WTC11 (cell line): Measurements from ENCODE around the gene CTNNA3. TPM values are rescaled to one million over a fixed set of nuclear protein-coding genes. Genes with fewer than 3 reads are reported as not detected.

Experiments used
- ATAC-seq: fragments of 200-7000 bp; cut with Tn5 transposase; 2 replicates; pipeline ENCODE4 v1.10.0; 2021; ENCODE audit warnings: mild to moderate bottlenecking, moderate library complexity
- CTCF ChIA-PET: fragments of 300-600 bp; sonication (Branson Sonifier 250); formaldehyde crosslinking; loops from one replicate; lab custom pipeline; 2021; ENCODE audit warnings: antibody characterized with exemption; lab: Charles Lee
- POLR2A ChIA-PET: fragments of 350-600 bp; sonication (Branson Sonifier 250); formaldehyde crosslinking; loops from one replicate; lab custom pipeline; 2021; ENCODE audit warnings: antibody characterized with exemption; lab: Charles Lee
- DNase-seq: peaks from one replicate; pipeline ENCODE4 v3.0.0; 2021; ENCODE audit warnings: low spot score
- H3K27ac Mint-ChIP-seq: 2 replicates; pipeline ENCODE4 v1.8.0; 2021; ENCODE audit warnings: mixed read lengths
- H3K27me3 Mint-ChIP-seq: 2 replicates; pipeline ENCODE4 v1.8.0; 2021; ENCODE audit warnings: low read depth, mild to moderate bottlenecking, moderate library complexity, mixed read lengths
- H3K36me3 Mint-ChIP-seq: 2 replicates; pipeline ENCODE4 v1.8.0; 2021; ENCODE audit warnings: mixed read lengths
- H3K4me1 Mint-ChIP-seq: 2 replicates; pipeline ENCODE4 v1.8.0; 2022; ENCODE audit warnings: mixed read lengths
- H3K4me3 Mint-ChIP-seq: 2 replicates; pipeline ENCODE4 v1.8.0; 2021; ENCODE audit warnings: mild to moderate bottlenecking, moderate library complexity, mixed read lengths
- H3K9me3 Mint-ChIP-seq: 2 replicates; pipeline ENCODE4 v1.8.0; 2021; ENCODE audit warnings: mixed read lengths
- ATF1 ChIP-seq: sonication (generic); formaldehyde crosslinking; IDR thresholded peaks from 2 replicates; pipeline ENCODE4 v1.8.1; 2023; ENCODE audit warnings: mild to moderate bottlenecking, moderate library complexity, missing genetic modification reagents
- CBFB ChIP-seq: sonication (generic); formaldehyde crosslinking; IDR thresholded peaks from 2 replicates; pipeline ENCODE4 v1.8.1; 2022; ENCODE audit warnings: mild to moderate bottlenecking, low read depth, missing genetic modification reagents
- CREM ChIP-seq: sonication (generic); formaldehyde crosslinking; IDR thresholded peaks from 2 replicates; pipeline ENCODE4 v1.8.1; 2022; ENCODE audit warnings: mild to moderate bottlenecking, missing genetic modification reagents, moderate library complexity
- OVOL2 ChIP-seq: fragments of 250-450 bp; sonication (Bioruptor Pico); IDR thresholded peaks from 2 replicates; pipeline ENCODE4 v1.9.0; 2021; ENCODE audit warnings: mild to moderate bottlenecking, borderline replicate concordance
- RORB ChIP-seq: fragments of 250-450 bp; sonication (Bioruptor Pico); IDR thresholded peaks from 2 replicates; pipeline ENCODE4 v1.9.0; 2021; ENCODE audit warnings: mild to moderate bottlenecking
- ZNF121 ChIP-seq: sonication (generic); formaldehyde crosslinking; IDR thresholded peaks from 2 replicates; pipeline ENCODE4 v1.8.0; 2023; ENCODE audit warnings: missing genetic modification reagents
- ZNF219 ChIP-seq: sonication (generic); formaldehyde crosslinking; IDR thresholded peaks from 2 replicates; pipeline ENCODE4 v1.8.0; 2023; ENCODE audit warnings: missing genetic modification reagents, mild to moderate bottlenecking, borderline replicate concordance
- ZNF416 ChIP-seq: fragments of 250-450 bp; sonication (Bioruptor Pico); IDR thresholded peaks from 2 replicates; pipeline ENCODE4 v1.9.0; 2021; ENCODE audit warnings: mild to moderate bottlenecking, inconsistent platforms
- total RNA-seq: library from RNA; stranded (reverse); gene quantifications from 3 replicates; pipeline ENCODE4 v1.2.3, GENCODE V29; 2021
- TF ChIP-seq, protein P1 (sequence below): fragments of 250-450 bp; sonication (Bioruptor Pico); IDR thresholded peaks from 2 replicates; pipeline ENCODE4 v1.9.0; 2021; ENCODE audit warnings: mild to moderate bottlenecking, borderline replicate concordance
- TF ChIP-seq, protein P2 (sequence below): sonication (generic); formaldehyde crosslinking; IDR thresholded peaks from 2 replicates; pipeline ENCODE4 v1.8.1; 2022; ENCODE audit warnings: low read depth, missing genetic modification reagents, borderline replicate concordance
- TF ChIP-seq, protein P3 (sequence below): sonication (generic); formaldehyde crosslinking; IDR thresholded peaks from 2 replicates; pipeline ENCODE4 v1.8.1; 2023; ENCODE audit warnings: mild to moderate bottlenecking, missing genetic modification reagents, borderline replicate concordance
- TF ChIP-seq, protein P4 (sequence below): sonication (generic); formaldehyde crosslinking; IDR thresholded peaks from 2 replicates; pipeline ENCODE4 v1.8.1; 2023; ENCODE audit warnings: mild to moderate bottlenecking, missing genetic modification reagents
- TF ChIP-seq, protein P5 (sequence below): fragments of 250-450 bp; sonication (Bioruptor Pico); IDR thresholded peaks from 2 replicates; pipeline ENCODE4 v1.9.0; 2021; ENCODE audit warnings: moderate library complexity, mild to moderate bottlenecking, inconsistent platforms, borderline replicate concordance
- TF ChIP-seq, protein P6 (sequence below): sonication (generic); formaldehyde crosslinking; IDR thresholded peaks from 2 replicates; pipeline ENCODE4 v1.8.0; 2022; ENCODE audit warnings: mild to moderate bottlenecking, missing genetic modification reagents
- TF ChIP-seq, protein P7 (sequence below): fragments of 250-450 bp; sonication (Bioruptor Pico); IDR thresholded peaks from 2 replicates; pipeline ENCODE4 v1.8.0; 2021; ENCODE audit warnings: mild to moderate bottlenecking
- TF ChIP-seq, protein P8 (sequence below): sonication (generic); formaldehyde crosslinking; IDR thresholded peaks from 2 replicates; pipeline ENCODE4 v1.8.1; 2022; ENCODE audit warnings: mild to moderate bottlenecking, missing genetic modification reagents, moderate library complexity, borderline replicate concordance

CTNNA3 gene
- total RNA-seq, 1 experiment from 2014 or later, result 6.1 TPM

DNA sequence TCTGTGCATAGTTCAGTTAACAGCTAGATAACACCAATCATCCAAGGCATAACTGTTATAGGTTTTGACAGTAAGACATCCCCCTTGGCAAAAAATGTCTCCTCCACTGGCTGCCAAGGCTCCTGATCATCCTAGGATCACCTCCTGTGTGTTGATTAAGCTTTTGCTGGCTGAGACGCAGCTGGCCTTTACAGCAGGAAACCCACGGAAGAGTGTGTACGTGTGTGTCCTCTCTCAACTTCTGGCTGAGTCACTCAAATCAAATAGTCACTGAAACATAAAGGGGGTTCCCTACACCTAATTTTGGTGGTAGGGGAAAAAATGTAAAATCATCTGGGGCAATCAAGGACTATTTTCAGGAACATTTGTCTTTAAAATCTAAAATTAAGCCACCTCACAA, 208.8 kb downstream of the CTNNA3 start:
- no peak for DNase-seq
- H3K36me3 Mint-ChIP-seq, result no peaks in the 10 kb centered on the region; the same call in 1 of the 2 replicates

DNA sequence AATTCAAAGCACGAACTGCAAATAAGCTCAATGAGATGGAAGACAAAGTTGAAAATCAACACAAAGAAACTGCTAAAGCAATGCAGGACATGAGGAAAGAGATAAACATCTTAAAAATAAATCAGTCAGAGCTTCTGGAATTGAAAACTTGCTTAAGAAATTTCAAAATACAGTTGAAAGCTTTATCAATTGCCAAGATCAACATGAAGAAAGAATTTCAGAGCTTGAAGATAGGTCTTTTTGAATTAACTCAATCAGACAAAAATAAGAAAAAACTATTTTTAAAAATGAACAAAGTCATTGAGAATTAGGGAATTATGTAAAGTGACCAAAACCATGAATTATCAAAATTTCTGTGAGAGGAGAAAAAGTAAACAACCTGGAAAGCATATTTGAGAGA, 218.1 kb downstream of the CTNNA3 start:
- Mint-ChIP-seq H3K36me3 (peaks cover 22% of the 10 kb centered on the region), H3K4me3 (no peak overlapping the region), H3K27ac (no peak overlapping the region), H3K27me3 (no peaks in the 10 kb centered on the region), H3K9me3 (peaks cover 52% of the 10 kb centered on the region), H3K4me1 (0 out of 2 replicates have a peak, but pooled peaks cover 3% of the 10 kb centered on the region)
- ATAC-seq (no peak), DNase-seq (no peak)
- ChIA-PET CTCF (no interaction called here), POLR2A (no interaction called here)
- TF ChIP-seq, protein P1, sequence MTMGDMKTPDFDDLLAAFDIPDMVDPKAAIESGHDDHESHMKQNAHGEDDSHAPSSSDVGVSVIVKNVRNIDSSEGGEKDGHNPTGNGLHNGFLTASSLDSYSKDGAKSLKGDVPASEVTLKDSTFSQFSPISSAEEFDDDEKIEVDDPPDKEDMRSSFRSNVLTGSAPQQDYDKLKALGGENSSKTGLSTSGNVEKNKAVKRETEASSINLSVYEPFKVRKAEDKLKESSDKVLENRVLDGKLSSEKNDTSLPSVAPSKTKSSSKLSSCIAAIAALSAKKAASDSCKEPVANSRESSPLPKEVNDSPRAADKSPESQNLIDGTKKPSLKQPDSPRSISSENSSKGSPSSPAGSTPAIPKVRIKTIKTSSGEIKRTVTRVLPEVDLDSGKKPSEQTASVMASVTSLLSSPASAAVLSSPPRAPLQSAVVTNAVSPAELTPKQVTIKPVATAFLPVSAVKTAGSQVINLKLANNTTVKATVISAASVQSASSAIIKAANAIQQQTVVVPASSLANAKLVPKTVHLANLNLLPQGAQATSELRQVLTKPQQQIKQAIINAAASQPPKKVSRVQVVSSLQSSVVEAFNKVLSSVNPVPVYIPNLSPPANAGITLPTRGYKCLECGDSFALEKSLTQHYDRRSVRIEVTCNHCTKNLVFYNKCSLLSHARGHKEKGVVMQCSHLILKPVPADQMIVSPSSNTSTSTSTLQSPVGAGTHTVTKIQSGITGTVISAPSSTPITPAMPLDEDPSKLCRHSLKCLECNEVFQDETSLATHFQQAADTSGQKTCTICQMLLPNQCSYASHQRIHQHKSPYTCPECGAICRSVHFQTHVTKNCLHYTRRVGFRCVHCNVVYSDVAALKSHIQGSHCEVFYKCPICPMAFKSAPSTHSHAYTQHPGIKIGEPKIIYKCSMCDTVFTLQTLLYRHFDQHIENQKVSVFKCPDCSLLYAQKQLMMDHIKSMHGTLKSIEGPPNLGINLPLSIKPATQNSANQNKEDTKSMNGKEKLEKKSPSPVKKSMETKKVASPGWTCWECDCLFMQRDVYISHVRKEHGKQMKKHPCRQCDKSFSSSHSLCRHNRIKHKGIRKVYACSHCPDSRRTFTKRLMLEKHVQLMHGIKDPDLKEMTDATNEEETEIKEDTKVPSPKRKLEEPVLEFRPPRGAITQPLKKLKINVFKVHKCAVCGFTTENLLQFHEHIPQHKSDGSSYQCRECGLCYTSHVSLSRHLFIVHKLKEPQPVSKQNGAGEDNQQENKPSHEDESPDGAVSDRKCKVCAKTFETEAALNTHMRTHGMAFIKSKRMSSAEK (CRISPR knock-in tag), result no peak
- TF ChIP-seq ZNF416 (no peak), ZNF219 (CRISPR knock-in tag) (no peak), ATF1 (CRISPR knock-in tag) (no peak), CREM (CRISPR knock-in tag) (no peak), RORB (CRISPR knock-in tag) (no peak), ZNF121 (CRISPR knock-in tag) (no peak)
- TF ChIP-seq, protein P2, sequence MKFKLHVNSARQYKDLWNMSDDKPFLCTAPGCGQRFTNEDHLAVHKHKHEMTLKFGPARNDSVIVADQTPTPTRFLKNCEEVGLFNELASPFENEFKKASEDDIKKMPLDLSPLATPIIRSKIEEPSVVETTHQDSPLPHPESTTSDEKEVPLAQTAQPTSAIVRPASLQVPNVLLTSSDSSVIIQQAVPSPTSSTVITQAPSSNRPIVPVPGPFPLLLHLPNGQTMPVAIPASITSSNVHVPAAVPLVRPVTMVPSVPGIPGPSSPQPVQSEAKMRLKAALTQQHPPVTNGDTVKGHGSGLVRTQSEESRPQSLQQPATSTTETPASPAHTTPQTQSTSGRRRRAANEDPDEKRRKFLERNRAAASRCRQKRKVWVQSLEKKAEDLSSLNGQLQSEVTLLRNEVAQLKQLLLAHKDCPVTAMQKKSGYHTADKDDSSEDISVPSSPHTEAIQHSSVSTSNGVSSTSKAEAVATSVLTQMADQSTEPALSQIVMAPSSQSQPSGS, result no peak
- TF ChIP-seq, protein P3, sequence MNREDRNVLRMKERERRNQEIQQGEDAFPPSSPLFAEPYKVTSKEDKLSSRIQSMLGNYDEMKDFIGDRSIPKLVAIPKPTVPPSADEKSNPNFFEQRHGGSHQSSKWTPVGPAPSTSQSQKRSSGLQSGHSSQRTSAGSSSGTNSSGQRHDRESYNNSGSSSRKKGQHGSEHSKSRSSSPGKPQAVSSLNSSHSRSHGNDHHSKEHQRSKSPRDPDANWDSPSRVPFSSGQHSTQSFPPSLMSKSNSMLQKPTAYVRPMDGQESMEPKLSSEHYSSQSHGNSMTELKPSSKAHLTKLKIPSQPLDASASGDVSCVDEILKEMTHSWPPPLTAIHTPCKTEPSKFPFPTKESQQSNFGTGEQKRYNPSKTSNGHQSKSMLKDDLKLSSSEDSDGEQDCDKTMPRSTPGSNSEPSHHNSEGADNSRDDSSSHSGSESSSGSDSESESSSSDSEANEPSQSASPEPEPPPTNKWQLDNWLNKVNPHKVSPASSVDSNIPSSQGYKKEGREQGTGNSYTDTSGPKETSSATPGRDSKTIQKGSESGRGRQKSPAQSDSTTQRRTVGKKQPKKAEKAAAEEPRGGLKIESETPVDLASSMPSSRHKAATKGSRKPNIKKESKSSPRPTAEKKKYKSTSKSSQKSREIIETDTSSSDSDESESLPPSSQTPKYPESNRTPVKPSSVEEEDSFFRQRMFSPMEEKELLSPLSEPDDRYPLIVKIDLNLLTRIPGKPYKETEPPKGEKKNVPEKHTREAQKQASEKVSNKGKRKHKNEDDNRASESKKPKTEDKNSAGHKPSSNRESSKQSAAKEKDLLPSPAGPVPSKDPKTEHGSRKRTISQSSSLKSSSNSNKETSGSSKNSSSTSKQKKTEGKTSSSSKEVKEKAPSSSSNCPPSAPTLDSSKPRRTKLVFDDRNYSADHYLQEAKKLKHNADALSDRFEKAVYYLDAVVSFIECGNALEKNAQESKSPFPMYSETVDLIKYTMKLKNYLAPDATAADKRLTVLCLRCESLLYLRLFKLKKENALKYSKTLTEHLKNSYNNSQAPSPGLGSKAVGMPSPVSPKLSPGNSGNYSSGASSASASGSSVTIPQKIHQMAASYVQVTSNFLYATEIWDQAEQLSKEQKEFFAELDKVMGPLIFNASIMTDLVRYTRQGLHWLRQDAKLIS (CRISPR knock-in tag), result no peak
- TF ChIP-seq, protein P4, sequence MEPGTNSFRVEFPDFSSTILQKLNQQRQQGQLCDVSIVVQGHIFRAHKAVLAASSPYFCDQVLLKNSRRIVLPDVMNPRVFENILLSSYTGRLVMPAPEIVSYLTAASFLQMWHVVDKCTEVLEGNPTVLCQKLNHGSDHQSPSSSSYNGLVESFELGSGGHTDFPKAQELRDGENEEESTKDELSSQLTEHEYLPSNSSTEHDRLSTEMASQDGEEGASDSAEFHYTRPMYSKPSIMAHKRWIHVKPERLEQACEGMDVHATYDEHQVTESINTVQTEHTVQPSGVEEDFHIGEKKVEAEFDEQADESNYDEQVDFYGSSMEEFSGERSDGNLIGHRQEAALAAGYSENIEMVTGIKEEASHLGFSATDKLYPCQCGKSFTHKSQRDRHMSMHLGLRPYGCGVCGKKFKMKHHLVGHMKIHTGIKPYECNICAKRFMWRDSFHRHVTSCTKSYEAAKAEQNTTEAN (CRISPR knock-in tag), result no peak
- TF ChIP-seq, protein P5, sequence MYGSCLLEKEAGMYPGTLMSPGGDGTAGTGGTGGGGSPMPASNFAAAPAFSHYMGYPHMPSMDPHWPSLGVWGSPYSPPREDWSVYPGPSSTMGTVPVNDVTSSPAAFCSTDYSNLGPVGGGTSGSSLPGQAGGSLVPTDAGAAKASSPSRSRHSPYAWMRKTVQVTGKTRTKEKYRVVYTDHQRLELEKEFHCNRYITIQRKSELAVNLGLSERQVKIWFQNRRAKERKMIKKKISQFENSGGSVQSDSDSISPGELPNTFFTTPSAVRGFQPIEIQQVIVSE, result no peak
- TF ChIP-seq, protein P6, sequence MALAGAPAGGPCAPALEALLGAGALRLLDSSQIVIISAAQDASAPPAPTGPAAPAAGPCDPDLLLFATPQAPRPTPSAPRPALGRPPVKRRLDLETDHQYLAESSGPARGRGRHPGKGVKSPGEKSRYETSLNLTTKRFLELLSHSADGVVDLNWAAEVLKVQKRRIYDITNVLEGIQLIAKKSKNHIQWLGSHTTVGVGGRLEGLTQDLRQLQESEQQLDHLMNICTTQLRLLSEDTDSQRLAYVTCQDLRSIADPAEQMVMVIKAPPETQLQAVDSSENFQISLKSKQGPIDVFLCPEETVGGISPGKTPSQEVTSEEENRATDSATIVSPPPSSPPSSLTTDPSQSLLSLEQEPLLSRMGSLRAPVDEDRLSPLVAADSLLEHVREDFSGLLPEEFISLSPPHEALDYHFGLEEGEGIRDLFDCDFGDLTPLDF, result no peak

More for the DNA sequence above, 208.8 kb downstream of the CTNNA3 start:
- ChIA-PET CTCF (interaction anchor here (0.9 kb wide), 1 partner anchor 292 kb away, joined by 3 read pairs; no protein-coding TSS in a partner anchor), POLR2A (no interaction called here)
- Mint-ChIP-seq H3K27ac (no peak overlapping the region), H3K4me1 (no peaks in the 10 kb centered on the region), H3K4me3 (no peak overlapping the region), H3K9me3 (peaks cover 16% of the 10 kb centered on the region), H3K27me3 (no peaks in the 10 kb centered on the region)
- ATAC-seq, result no peak
- TF ChIP-seq, protein P7, sequence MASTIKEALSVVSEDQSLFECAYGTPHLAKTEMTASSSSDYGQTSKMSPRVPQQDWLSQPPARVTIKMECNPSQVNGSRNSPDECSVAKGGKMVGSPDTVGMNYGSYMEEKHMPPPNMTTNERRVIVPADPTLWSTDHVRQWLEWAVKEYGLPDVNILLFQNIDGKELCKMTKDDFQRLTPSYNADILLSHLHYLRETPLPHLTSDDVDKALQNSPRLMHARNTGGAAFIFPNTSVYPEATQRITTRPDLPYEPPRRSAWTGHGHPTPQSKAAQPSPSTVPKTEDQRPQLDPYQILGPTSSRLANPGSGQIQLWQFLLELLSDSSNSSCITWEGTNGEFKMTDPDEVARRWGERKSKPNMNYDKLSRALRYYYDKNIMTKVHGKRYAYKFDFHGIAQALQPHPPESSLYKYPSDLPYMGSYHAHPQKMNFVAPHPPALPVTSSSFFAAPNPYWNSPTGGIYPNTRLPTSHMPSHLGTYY (CRISPR knock-in tag), result no peak
- TF ChIP-seq, protein P8, sequence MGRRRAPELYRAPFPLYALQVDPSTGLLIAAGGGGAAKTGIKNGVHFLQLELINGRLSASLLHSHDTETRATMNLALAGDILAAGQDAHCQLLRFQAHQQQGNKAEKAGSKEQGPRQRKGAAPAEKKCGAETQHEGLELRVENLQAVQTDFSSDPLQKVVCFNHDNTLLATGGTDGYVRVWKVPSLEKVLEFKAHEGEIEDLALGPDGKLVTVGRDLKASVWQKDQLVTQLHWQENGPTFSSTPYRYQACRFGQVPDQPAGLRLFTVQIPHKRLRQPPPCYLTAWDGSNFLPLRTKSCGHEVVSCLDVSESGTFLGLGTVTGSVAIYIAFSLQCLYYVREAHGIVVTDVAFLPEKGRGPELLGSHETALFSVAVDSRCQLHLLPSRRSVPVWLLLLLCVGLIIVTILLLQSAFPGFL (CRISPR knock-in tag), result no peak
- TF ChIP-seq OVOL2 (CRISPR knock-in tag) (no peak), CBFB (CRISPR knock-in tag) (no peak)
- TF ChIP-seq, protein P2, result no peak
